Ecto neural progenitor cell (in vitro differentiated cells): ENCODE results near the gene ZNF570.

Experiments used
- DNase-seq: peaks from one replicate; pipeline ENCODE4 v3.0.0-alpha.2; 2018; ENCODE audit warnings: low spot score

The ZNF570 gene

DNA sequence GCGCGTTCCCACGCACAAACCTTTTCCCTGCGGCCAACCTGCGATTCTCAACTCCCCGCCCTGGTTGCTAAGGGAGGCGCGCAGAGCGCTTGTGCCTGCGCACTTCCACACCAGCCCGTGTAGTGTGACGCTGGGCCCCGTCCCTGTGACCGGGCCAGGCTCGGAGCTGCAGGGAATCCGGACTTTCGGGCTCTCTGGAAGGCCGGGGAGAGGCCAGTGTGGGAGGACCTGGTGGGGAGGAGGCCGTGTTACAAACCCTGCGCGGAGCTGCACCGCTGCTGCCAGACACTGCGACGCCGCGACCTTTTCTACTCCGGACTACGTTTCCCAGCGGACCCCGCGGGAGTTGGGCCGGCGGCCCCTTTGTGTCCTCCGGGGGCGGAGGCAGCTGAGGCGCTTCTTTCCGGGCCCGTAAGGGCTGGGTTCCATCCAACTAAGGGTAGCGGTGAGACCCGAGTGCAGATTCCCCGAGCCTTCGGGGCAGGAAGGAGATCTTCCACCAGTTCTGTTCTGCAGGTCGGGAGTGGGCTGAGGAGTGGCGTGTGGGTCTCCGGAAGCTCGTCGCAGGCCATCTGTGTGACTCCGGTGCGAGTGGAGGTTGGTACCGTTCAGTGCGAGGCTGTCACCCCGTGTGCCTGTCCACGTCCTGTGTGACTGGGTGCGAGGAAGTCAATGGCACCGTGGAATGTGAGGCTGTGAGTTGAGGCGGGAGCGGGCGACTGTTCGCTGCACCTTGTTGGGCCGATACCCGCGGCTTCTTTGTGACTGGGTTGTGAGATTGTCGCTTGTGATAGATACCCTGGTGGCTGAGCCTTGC is at the start of gene ZNF570:
TSS of gene ZNF570 (plus strand) at position 396 of the 817 bp plus-strand sequence. CDS start 999 bp downstream, outside the sequence.
- DNase-seq = peak; percentile 90

DNA sequence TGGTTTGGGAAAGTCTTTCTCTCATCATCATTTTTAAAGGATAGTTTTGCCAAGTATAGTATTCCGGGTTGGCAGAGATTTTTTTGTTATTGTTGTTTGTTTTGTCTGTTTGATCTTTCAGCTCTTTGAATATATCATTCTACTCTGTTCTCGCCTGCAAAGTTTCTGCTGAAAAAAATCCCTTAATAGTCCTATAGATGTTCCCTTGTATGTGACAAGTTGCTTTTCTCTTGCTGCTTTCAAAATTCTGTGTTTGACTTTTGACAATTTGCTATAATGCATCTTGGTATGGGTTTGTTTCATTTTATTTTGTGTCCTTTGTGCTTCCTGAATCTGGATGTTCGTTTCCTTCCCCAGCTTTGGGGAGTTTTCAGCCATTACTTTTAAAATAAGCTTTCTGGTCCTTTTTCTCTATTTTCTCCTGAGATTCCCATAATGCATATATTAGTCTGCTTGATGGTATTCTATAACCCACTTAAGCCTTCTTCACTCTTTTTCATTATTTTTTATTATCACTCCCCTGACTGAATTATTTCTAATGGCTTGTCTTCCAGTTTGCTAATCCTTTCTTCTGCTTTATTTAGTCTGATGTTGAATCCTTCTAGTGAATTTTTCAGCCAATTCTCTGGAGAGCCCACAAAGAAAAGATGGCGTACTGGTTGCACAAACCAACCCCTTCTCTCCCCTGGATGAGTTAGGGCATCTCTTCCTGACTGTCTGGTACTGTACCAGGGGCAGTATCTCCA is 16.5 kb upstream of the ZNF570 start:
- DNase-seq = no peak

DNA sequence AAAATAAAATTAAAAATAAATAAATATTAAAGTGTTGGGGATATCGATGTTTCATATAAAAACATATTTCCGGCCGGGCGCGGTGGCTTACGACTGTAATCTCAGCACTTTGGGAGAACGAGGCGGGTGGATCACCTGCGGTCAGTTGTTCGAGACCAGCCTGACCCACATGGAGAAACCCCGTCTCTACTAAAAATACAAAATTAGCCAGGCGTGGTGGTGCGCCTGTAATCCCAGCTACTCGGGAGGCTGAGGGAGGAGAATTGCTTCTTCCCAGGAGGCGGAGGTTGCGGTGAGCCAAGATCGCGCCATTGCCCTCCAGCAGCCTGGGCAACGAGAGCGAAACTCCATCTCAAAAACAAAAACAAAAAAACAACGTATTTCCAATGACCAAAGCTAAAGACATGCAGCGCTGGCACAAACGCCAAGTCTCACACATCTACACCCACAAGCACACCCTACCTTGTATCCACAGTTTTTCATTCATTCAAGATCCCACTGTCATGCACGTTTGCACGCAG is 2.8 kb upstream of the ZNF570 start:
- DNase-seq = no peak

DNA sequence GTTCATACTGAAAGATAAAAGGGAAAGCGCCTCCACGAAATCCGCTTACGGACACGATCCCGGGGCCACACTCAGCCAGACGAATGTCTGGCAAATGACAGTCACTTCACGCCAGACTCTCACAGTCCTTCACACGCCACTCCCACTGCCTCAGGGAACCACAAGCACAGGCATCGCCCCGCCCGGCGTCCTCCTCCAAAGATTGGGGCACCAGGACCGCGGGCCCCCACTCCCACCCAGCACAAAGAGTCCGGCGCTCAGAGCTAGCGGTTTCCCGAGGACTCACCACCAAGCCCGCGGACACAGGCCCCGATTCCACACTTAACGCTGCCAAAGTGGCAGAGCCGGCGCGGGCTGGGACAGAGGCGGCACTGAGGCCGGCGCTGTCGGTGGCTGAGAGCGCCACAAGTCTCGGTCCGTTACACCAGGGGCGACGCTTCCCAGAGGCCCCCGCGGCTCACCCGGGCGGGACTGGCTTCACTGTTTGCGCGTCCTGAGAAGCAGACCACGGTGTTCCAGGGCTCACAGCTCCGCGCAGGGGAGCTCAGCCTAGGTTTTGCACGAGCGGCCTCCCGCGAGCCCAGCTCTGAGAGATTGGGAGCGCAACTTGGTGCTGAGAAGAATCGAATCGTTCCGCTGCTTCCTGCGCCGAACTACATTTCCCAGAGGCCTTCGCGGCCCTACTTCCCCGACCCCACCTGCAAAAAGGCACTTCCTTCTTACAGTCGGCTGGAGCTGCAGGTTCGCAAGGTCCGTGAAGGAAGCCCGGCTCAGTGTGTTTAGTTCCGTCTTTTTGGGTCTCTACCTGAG is 2.2 kb upstream of the ZNF570 start, which contains the start of gene ZNF569:
TSS of gene ZNF569 (minus strand) at position 647 of the 810 bp plus-strand sequence. CDS start 22,523 bp downstream, outside the sequence.
- DNase-seq = peak; percentile 90

DNA sequence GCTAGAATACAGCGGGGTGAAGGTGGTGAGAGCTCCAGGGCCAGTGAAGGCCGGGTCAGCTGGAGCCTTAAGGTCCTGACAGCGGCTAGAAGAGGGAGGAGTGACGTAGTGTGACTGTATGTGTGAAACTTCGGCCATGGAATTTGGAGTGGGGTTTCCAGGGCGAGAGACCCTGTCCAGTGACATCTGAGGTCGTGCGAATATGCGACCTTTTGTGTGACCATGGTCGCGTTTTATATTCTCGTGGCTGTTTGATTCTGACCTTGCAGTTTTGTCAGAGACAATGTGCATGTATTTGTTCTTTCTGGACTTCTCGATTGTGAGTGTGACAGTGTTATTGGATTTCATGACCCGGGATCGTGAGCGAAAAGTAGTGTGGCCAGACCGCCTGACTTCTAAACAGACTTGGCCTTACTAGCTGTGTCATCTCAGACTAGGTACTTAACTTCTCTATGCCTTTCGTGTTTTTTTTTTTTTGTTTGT is 1.5 kb upstream of the ZNF570 start:
- DNase-seq = no peak

DNA sequence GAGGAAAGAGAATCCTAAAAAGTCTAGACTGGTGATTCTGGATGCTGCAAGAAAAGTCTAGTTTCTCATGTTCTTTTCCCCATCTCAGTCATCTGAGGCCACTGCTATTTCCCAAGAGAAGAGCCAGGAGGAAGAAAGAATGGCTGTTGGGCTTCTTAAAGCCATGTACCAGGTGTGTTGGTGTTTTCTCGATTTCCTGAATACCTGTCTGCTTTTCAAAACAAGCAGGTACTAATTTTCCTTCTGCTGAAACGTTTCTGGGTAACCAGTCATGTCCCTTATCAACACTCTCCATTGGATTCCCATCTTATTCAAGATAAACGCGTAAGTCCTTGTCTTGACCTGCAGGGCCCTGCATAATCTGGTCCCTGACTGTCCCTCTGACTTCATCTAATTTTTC is 1.1 kb downstream of the ZNF570 start:
- DNase-seq = no peak

DNA sequence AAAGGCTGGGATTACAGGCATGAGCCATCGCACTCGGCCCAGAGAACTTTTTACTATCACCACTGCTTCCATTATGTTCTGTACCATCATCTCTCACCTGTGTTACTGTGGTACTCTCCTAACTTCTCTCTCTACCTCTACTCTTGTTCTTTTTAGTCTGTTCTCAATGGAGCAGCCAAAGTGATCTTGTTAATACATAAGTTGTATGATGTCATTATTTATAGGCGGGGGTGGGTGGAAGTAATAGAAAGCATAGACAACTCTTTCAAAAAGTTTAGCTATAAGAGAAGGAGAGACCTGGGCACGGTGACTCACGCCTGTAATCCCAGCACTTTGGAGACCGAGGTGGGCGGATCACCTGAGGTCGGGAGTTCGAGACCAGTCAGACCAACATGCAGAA is 3.0 kb downstream of the ZNF570 start:
- DNase-seq = no peak

DNA sequence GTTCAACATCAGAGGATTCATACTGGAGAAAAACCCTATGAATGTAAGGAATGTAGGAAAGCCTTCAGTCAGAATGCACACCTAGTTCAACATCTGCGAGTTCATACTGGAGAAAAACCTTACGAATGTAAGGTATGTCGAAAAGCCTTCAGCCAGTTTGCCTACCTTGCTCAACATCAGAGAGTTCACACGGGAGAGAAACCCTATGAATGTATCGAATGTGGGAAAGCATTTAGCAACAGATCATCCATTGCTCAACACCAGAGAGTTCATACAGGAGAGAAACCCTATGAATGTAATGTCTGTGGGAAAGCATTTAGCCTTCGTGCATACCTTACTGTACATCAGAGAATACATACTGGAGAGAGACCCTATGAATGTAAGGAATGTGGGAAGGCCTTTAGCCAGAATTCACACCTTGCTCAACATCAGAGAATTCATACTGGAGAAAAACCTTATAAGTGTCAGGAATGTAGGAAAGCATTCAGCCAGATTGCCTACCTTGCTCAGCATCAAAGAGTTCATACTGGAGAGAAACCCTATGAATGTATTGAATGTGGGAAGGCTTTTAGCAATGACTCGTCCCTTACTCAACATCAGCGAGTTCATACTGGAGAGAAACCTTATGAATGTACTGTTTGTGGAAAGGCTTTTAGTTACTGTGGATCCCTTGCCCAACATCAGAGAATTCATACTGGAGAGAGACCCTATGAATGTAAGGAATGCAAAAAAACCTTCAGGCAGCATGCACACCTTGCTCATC is 15.4 kb downstream of the ZNF570 start:
- no peak for DNase-seq

DNA sequence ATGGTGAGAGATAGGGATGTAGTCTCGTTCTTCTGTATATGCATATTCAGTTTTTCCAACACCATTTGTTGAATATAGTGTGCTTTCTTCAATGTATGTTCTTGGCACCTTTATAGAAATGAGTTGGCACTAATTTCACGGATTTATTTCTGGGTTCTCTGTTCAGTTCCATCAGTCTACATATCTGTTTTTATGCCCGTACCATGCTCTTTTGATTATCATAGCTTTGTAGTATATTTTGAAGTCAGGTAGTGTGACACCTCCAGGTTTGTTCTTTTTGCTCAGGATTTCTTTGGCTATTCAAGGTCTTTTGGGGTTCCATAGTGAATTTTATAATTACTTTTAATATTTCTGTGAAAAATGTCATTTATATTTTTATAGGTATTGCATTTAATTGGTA is 23.1 kb downstream of the ZNF570 start:
- DNase-seq = no peak

DNA sequence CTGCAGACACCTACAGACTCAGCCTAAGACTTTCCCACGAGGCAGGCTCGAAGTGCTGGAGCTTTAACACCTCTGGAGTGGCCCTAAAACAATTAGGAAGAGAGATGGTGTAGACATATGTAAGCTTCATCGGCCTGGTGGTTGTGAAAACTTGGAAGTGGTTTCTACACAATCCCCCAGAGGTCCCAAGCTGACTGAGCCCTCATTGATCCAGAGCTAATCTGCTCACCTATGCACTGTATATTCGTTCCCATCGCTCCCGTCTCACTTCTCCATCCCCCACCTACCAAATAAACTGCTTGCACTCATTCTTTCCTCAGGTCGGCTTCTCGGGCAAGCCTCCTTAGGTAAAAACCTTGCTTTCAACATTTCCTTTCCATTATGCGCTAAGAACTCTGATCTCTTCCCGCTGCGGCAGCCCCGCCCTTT is 36.8 kb downstream of the ZNF570 start:
- no peak for DNase-seq

DNA sequence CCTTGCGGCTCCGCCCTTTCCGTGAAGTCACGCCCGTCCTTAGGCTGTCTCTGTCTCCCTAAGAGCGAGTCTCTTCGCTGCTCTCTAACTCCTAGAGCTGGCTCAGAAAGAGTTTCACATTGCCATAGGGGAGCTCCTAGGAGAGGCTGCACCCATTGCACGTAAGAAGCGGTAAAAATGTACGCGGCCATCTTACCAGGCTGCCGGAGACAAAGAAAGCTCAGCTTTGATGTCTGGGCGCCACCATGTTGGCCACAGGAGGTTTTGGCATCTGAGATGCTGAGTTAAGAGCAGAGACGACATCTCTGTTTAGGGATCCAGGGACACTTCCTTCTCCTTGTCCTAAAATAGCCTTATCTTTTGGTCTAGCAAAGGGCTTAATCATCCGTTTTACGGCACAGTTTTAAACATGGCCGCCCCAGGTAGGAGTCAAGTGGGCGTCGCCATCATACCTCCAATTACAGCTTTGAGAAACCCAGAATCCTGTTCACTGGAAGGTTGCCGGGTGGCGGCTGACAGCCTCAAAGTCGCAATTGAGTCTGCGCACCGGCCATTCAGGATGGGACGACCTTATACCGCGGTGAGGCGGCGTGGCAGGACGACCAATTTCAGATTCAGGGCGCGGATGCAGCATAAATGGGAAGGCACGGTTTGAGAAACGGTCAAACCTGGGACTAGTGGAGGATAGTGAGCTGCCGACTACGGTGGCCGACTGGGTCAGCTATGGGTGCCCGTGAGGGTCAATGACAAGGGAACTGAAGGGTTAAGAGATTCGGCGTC is 37.4 kb downstream of the ZNF570 start, which contains the start of gene ZNF793:
TSS of gene ZNF793 (plus strand) at position 553 of the 780 bp plus-strand sequence. CDS start 16,501 bp downstream, outside the sequence.
- peak; percentile 89 for DNase-seq

DNA sequence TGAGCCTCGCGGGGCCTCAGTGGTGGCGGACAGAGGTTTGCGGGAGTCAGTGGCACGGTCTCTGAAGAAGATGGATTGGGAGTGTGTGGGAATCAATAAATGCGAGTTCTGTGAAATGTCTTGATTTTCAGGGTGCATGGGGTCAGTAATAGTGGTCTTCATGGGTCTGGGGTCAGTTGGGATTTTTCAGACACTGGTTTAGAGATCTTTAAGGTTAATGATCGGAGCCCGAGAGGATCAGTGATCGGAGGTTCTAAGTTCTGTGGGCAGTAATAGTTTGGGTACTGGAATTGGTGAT is 38.0 kb downstream of the ZNF570 start:
- DNase-seq = no peak

DNA sequence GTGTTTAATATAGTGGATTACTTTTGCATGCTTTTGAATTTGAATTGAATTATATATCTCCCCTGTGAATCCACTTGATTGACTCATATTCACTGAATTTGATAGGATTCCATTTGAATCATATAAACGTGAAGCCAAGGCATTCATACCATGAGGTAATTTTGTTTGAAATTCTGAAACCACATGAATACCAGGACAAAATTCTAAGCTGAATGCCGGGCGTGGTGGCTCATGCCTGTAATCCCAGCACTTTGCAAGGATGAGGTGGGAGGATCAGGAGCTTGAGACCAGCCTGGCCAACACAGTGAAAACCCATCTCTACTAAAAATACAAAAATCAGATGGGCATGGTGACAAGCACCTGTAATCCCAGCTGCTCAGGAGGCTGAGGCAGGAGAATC is 42.0 kb downstream of the ZNF570 start:
- no peak for DNase-seq

DNA sequence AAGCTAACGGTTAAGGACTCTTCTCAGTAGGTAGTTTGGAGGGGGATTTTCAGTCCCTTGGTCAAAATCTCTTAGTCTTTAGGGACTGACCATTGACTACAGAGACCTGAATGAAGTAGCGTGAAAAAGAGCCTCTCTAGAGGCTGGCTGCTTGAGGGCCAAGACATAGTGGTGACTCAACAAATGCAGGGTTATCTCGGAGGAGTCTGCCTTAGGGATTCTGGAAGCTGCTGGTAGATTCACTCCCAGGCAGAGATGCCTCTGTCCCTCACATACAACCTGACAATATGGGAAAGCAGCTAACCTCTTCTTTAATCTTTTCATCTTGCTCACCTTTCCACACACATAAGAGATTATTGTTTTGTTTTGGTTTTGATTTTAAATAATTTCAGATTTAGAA is 42.7 kb downstream of the ZNF570 start:
- no peak for DNase-seq

DNA sequence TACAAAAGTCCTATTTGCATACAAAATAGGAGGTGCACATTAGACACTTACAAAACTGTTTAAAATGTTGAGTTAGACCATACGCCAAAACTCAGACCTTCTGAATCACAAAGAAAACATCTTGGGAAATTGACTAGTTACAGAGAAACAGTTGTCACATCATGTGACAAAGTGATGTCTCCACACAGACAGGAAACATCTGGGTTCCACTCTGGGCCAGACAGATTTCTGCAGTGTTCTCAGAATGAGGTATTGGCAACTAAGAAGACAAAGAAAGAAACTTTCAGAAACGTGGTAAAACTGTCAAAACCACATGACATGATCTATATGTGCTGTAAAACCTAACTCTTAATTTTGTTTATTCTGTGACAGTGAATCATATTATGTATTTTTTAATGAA is 44.2 kb downstream of the ZNF570 start:
- no peak for DNase-seq

DNA sequence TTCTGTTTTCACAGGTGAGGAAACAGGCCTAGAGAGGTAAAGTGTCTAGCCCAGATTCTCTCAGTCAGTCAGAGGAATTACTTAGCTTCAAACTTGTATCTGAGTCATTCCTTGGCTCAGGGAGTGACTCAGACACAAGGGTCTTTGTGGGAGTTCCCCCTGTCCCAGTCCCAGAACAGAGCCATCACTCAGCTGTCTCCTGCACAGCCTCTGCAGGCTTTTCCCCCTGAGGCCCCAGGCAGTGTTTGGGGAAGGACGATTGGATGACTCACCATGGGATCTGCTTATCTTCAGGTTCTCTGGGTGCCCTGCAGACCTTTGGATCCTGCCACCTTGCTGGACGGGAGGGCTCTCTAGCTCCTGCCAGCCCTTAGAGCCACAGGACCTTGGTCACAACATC is 50.7 kb downstream of the ZNF570 start:
- DNase-seq = no peak

DNA sequence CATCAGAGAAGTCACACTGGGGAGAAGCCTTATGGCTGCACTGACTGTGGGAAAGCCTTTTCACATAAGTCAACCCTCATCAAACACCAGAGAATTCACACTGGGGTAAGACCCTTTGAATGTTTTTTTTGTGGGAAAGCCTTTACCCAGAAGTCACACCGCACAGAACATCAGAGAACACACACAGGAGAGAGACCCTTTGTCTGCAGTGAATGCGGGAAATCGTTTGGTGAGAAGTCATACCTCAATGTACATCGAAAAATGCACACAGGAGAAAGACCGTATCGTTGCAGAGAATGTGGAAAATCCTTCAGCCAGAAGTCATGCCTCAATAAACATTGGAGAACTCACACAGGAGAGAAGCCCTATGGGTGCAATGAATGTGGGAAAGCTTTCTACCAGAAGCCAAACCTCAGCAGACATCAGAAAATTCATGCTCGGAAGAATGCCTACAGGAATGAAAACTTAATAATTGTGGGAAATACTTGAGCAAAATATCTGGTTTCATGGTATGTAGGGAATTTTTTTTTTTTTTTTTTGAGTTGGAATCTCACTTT is 68.3 kb downstream of the ZNF570 start:
- DNase-seq = no peak
